Measurements from ENCODE around the gene DLX1. TPM values are rescaled to one million over a fixed set of nuclear protein-coding genes. Genes with fewer than 3 reads are reported as not detected.

Gene DLX1
- total and polyA plus RNA-seq, 9 of the 15 experiments (the other 6 are each of a cell fraction or from before 2014, with no cell fraction given), result 1.9 to 26.2 (median 9.6) TPM

DNA sequence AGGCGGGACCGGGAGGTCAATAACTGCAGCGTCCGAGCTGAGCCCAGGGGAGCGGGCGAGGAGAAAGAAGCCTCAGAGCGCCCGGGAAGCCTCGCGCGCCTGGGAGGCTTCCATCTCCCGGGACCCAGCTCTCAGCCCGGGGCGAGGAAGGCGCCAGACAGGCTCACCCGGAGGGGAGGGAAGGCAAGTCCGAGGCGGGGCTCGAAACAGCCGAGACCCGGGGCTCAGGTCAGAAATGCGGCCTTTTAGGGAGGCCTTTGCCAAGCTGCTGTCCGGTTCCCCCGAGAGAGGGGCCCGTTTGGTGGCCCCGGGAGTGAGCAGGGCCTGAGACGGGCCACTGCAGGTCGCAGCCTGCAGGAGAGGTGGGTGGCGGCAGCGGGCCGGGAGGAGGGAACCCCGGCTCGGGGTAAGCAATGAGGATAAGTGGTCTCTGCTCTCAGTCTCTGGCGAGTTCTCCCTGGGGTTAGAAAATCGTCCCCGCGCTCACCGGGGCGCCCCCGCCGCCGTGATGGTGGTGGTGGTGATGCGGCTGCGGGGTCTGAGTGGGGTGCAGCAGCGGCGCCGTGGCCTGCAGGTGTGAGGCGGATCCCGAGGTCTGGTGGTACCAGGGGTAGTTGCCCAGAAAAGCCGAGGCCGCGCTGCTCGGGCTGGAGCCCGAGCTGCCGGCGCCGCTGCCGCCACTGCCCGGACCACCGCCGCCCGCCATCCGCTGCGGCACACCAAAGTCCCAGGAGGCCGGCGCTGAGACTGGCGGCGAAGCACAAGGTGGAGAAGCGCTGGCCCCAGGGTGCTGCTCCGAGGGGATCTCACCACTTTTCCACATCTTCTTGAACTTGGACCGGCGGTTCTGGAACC is 15.0 kb downstream of the DLX1 start:
- H3K79me2 ChIP-seq (ENCODE audit: control insufficient read depth, insufficient read depth, low read length), result no peaks in the 10 kb centered on the region
- DNase-seq (ENCODE audit: extremely low read depth in 1 of 4, low spot score in 3 of 4), result no peak
- in situ Hi-C loops (cut with MboI) (loop anchor here (25.0 kb wide), 1 partner anchor 1138 kb away; no protein-coding TSS in a partner anchor), intact Hi-C loops (cut with micrococcal nuclease) (loop anchor here (10.0 kb wide), 1 partner anchor 176 kb away; the partner anchor contains the start of gene HAT1)
- no peak overlapping the region for H2AFZ ChIP-seq (ENCODE audit: low read depth, low read length)
- no peak for FAIRE-seq
- peaks cover 23 to 64% of the 10 kb centered on the region in 2 experiments for H3K4me1 ChIP-seq (replicated peaks in 1 of 2; ENCODE audit: control insufficient read depth in 2 of 2, insufficient read depth in 2 of 2, low read length in 2 of 2)
- H3K4me3 ChIP-seq, result no peak overlapping the region
- H4K20me1 ChIP-seq (replicated peaks; ENCODE audit: control insufficient read depth, insufficient read depth, low read length), result no peaks in the 10 kb centered on the region
- no peak overlapping the region for H3K27ac ChIP-seq (ENCODE audit: extremely low read depth, low read depth, low read length)
- H3K36me3 ChIP-seq (ENCODE audit: control insufficient read depth, insufficient read depth, low read length), result no peaks in the 10 kb centered on the region
- no TSS peak for BruUV-seq (replicated peaks)
- H3K9me1 ChIP-seq (ENCODE audit: control insufficient read depth, insufficient read depth, low read length), result no peaks in the 10 kb centered on the region
- ChIA-PET CTCF (ENCODE audit: low intra/inter-chr PET ratio) (no interaction called here), POLR2A (interaction anchor here (0.6 to 2.4 kb wide), 5 partner anchors 12 to 1152 kb away, joined by 3 to 14 read pairs (median 3); partner anchors contain the start of gene DLX1)
- 97% methylated on average over 38 of the region's 72 CpGs for WGBS (ENCODE audit: insufficient coverage, low coverage, missing lambda C conversion rate)
- peak overlapping the region in 1 of 2 experiments; percentile 20; a peak in 1 of 4 replicates for H3K9ac ChIP-seq (ENCODE audit: insufficient read depth in 1 of 2, low read depth in 2 of 2, low read length in 2 of 2)
- H3K27me3 ChIP-seq (ENCODE audit: control insufficient read depth in 2 of 2, insufficient read depth in 2 of 2, low read length in 2 of 2), result no peaks in the 10 kb centered on the region; a peak in 1 of 5 replicates
- H3K9me3 ChIP-seq (replicated peaks; ENCODE audit: control insufficient read depth, insufficient read depth, low read depth, low read length), result no peaks in the 10 kb centered on the region
- ATAC-seq, result no peak
- H3K4me2 ChIP-seq (ENCODE audit: insufficient read depth, low read length), result no peak overlapping the region
- TF ChIP-seq MYNN (IDR thresholded peaks at IDR 0.05), result no peak
- TF ChIP-seq MYNN (CRISPR knock-in tag; IDR thresholded peaks at IDR 0.05), result no peak
- TF ChIP-seq, protein P1, sequence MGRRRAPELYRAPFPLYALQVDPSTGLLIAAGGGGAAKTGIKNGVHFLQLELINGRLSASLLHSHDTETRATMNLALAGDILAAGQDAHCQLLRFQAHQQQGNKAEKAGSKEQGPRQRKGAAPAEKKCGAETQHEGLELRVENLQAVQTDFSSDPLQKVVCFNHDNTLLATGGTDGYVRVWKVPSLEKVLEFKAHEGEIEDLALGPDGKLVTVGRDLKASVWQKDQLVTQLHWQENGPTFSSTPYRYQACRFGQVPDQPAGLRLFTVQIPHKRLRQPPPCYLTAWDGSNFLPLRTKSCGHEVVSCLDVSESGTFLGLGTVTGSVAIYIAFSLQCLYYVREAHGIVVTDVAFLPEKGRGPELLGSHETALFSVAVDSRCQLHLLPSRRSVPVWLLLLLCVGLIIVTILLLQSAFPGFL (CRISPR knock-in tag; IDR thresholded peaks at IDR 0.05), result no peak
- TF ChIP-seq MED1 (CRISPR knock-in tag; IDR thresholded peaks at IDR 0.05; ENCODE audit: borderline replicate concordance), result no peak
- TF ChIP-seq, protein P2, sequence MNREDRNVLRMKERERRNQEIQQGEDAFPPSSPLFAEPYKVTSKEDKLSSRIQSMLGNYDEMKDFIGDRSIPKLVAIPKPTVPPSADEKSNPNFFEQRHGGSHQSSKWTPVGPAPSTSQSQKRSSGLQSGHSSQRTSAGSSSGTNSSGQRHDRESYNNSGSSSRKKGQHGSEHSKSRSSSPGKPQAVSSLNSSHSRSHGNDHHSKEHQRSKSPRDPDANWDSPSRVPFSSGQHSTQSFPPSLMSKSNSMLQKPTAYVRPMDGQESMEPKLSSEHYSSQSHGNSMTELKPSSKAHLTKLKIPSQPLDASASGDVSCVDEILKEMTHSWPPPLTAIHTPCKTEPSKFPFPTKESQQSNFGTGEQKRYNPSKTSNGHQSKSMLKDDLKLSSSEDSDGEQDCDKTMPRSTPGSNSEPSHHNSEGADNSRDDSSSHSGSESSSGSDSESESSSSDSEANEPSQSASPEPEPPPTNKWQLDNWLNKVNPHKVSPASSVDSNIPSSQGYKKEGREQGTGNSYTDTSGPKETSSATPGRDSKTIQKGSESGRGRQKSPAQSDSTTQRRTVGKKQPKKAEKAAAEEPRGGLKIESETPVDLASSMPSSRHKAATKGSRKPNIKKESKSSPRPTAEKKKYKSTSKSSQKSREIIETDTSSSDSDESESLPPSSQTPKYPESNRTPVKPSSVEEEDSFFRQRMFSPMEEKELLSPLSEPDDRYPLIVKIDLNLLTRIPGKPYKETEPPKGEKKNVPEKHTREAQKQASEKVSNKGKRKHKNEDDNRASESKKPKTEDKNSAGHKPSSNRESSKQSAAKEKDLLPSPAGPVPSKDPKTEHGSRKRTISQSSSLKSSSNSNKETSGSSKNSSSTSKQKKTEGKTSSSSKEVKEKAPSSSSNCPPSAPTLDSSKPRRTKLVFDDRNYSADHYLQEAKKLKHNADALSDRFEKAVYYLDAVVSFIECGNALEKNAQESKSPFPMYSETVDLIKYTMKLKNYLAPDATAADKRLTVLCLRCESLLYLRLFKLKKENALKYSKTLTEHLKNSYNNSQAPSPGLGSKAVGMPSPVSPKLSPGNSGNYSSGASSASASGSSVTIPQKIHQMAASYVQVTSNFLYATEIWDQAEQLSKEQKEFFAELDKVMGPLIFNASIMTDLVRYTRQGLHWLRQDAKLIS (CRISPR knock-in tag; IDR thresholded peaks at IDR 0.05), result no peak
- TF ChIP-seq RBM14 (IDR thresholded peaks at IDR 0.05; ENCODE audit: borderline replicate concordance, insufficient read depth, low read depth, low read length), result 0 out of 2 replicates have a peak, but pooled peaks have one; percentile 10
- TF ChIP-seq, protein P3, sequence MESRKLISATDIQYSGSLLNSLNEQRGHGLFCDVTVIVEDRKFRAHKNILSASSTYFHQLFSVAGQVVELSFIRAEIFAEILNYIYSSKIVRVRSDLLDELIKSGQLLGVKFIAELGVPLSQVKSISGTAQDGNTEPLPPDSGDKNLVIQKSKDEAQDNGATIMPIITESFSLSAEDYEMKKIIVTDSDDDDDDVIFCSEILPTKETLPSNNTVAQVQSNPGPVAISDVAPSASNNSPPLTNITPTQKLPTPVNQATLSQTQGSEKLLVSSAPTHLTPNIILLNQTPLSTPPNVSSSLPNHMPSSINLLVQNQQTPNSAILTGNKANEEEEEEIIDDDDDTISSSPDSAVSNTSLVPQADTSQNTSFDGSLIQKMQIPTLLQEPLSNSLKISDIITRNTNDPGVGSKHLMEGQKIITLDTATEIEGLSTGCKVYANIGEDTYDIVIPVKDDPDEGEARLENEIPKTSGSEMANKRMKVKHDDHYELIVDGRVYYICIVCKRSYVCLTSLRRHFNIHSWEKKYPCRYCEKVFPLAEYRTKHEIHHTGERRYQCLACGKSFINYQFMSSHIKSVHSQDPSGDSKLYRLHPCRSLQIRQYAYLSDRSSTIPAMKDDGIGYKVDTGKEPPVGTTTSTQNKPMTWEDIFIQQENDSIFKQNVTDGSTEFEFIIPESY (CRISPR knock-in tag; IDR thresholded peaks at IDR 0.05), result peak; percentile 69
- TF ChIP-seq, protein P4, sequence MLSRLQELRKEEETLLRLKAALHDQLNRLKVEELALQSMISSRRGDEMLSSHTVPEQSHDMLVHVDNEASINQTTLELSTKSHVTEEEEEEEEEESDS (CRISPR knock-in tag; IDR thresholded peaks at IDR 0.05), result no peak
- no peak for TF ChIP-seq ZNF699 (CRISPR knock-in tag; IDR thresholded peaks at IDR 0.05; ENCODE audit: insufficient replicate concordance)
- TF ChIP-seq POLR2G (IDR thresholded peaks at IDR 0.05; ENCODE audit: low read depth, low read length), result peak; percentile 36; the same call in 1 of the 2 replicates
- no peak for TF ChIP-seq TAF15 (IDR thresholded peaks at IDR 0.05; ENCODE audit: low read depth, low read length)
- peak; percentile 49 for TF ChIP-seq RBM22 (IDR thresholded peaks at IDR 0.05; ENCODE audit: low read depth, low read length, poor library complexity, severe bottlenecking)
- no peak for TF ChIP-seq ZNF431 (CRISPR knock-in tag; IDR thresholded peaks at IDR 0.05)

Data from K562 (cell line).